AG09309 (cell line): ENCODE results near the gene PNRC2.

ENCODE experiments used
- DNase-seq: peaks from one replicate; pipeline ENCODE4 v3.0.0-alpha.2; 2010; ENCODE audit warnings: low read depth
- H3K4me3 ChIP-seq: 2 replicates; pipeline ENCODE4 v1.5.1; 2011; ENCODE audit warnings: mild to moderate bottlenecking, low read depth, low read length, moderate library complexity; ENCODE audit not compliant: control insufficient read depth
- CTCF ChIP-seq: IDR thresholded peaks from 2 replicates; pipeline ENCODE4 v1.5.1; 2011; ENCODE audit warnings: mild to moderate bottlenecking, low read depth, low read length, inconsistent platforms; ENCODE audit not compliant: insufficient read depth, control insufficient read depth; ENCODE audit errors: missing control alignments

PNRC2 gene

GRCh38 chr1:23927097-23927496, 32.5 kb upstream of the PNRC2 start:
- H3K4me3 ChIP-seq = no peak overlapping the region
- DNase-seq = no peak
- TF ChIP-seq CTCF = no peak

GRCh38 chr1:23928789-23929188, 30.8 kb upstream of the PNRC2 start:
- H3K4me3 ChIP-seq = no peak overlapping the region
- no peak for DNase-seq
- TF ChIP-seq CTCF = no peak

- no peak overlapping the region for H3K4me3 ChIP-seq
- no peak for TF ChIP-seq CTCF
- no peak for DNase-seq
Observed at GRCh38 chr1:23930270-23930669, 29.4 kb upstream of the PNRC2 start.

- no peak overlapping the region; the same call in 1 of the 2 replicates for H3K4me3 ChIP-seq
Observed at GRCh38 chr1:23930861-23931490, 28.7 kb upstream of the PNRC2 start.

GRCh38 chr1:23931491-23931880, 28.1 kb upstream of the PNRC2 start:
- no peak for TF ChIP-seq CTCF
- no peak overlapping the region for H3K4me3 ChIP-seq
- DNase-seq = no peak

More at GRCh38 chr1:23930861-23931490, 28.7 kb upstream of the PNRC2 start:
- DNase-seq = peak; percentile 78
- no peak for TF ChIP-seq CTCF

GRCh38 chr1:23936481-23937176, 23.0 kb upstream of the PNRC2 start:
- H3K4me3 ChIP-seq = no peak overlapping the region
- TF ChIP-seq CTCF = no peak
- no peak for DNase-seq

- no peak overlapping the region for H3K4me3 ChIP-seq
- DNase-seq = no peak
- no peak for TF ChIP-seq CTCF
Observed at GRCh38 chr1:23947366-23947765, 12.3 kb upstream of the PNRC2 start.
